K562 (cell line): ENCODE measurements around the gene DUSP10. TPM values are rescaled to one million over a fixed set of nuclear protein-coding genes. Genes with fewer than 3 reads are reported as not detected.

Experiments
- ASH1L ChIP-seq: fragments of 450-650 bp; IDR thresholded peaks from 2 replicates; pipeline ENCODE4 v1.6.1; 2018; ENCODE audit warnings: borderline replicate concordance, mild to moderate bottlenecking, low read depth; ENCODE audit not compliant: partially characterized antibody
- BDP1 ChIP-seq: IDR thresholded peaks from 3 replicates; pipeline ENCODE4 v1.6.1; 2011; ENCODE audit not compliant: insufficient read length, insufficient read depth
- CHD4 ChIP-seq: fragments of 200-600 bp; sonication (generic); IDR thresholded peaks from 3 replicates; pipeline ENCODE4 v1.6.1; 2012; ENCODE audit warnings: low read depth, mild to moderate bottlenecking, mixed read lengths, low read length, inconsistent platforms; ENCODE audit not compliant: insufficient read depth, insufficient replicate concordance, poor library complexity, severe bottlenecking
- GTF2B ChIP-seq: IDR thresholded peaks from 2 replicates; pipeline ENCODE4 v1.6.1; 2011; ENCODE audit not compliant: insufficient read length; ENCODE audit errors: extremely low read depth
- HES1 ChIP-seq: fragments of 450-650 bp; IDR thresholded peaks from 2 replicates; pipeline ENCODE4 v1.6.1; 2016; ENCODE audit warnings: low read depth, mild to moderate bottlenecking, moderate library complexity
- HMG20B ChIP-seq: fragments of 250-450 bp; sonication (Bioruptor Pico); IDR thresholded peaks from 2 replicates; pipeline ENCODE4 v1.5.0; 2021; ENCODE audit warnings: mild to moderate bottlenecking
- PHF20 ChIP-seq: fragments of 450-650 bp; IDR thresholded peaks from 2 replicates; pipeline ENCODE4 v1.6.1; 2018; ENCODE audit not compliant: partially characterized antibody
- POU5F1 ChIP-seq: fragments of 150-350 bp; IDR thresholded peaks from 2 replicates; pipeline ENCODE4 v1.6.1; 2014; ENCODE audit warnings: borderline replicate concordance, low read length, low read depth, mild to moderate bottlenecking; ENCODE audit not compliant: partially characterized antibody
- PPARD ChIP-seq: fragments of 250-450 bp; sonication (Bioruptor Pico); IDR thresholded peaks from 2 replicates; pipeline ENCODE4 v1.8.0; 2022; ENCODE audit warnings: inconsistent platforms, mild to moderate bottlenecking, moderate library complexity
- PREB ChIP-seq: sonication (generic); formaldehyde crosslinking; IDR thresholded peaks from 2 replicates; pipeline ENCODE4 v1.8.1; 2023; ENCODE audit warnings: mild to moderate bottlenecking, missing genetic modification reagents
- RBM39 ChIP-seq: fragments of 200-400 bp; formaldehyde crosslinking; optimal IDR thresholded peaks from 2 replicates; pipeline ENCODE3; 2018; ENCODE audit warnings: low read depth, low read length
- SNRNP70 ChIP-seq: fragments of 200-400 bp; formaldehyde crosslinking; optimal IDR thresholded peaks from 2 replicates; pipeline ENCODE3; 2017; ENCODE audit warnings: low read depth, low read length
- SOX6 ChIP-seq: fragments of 450-650 bp; IDR thresholded peaks from 2 replicates; pipeline ENCODE4 v1.6.1; 2014; ENCODE audit warnings: mild to moderate bottlenecking
- ZBTB12 ChIP-seq: fragments of 250-450 bp; sonication (Bioruptor Pico); IDR thresholded peaks from 2 replicates; pipeline ENCODE4 v1.4.0; 2020
- ZNF395 ChIP-seq: fragments of 200-800 bp; sonication (Bioruptor generic); IDR thresholded peaks from 2 replicates; pipeline ENCODE4 v1.6.1; 2017; ENCODE audit warnings: missing genetic modification characterization, missing compliant biosample characterization
- ZNF408 ChIP-seq: fragments of 250-450 bp; sonication (Bioruptor Pico); IDR thresholded peaks from 2 replicates; pipeline ENCODE4 v1.4.0; 2020; ENCODE audit warnings: low read depth, mild to moderate bottlenecking, moderate library complexity
- ZNF518B ChIP-seq: fragments of 250-450 bp; sonication (Bioruptor Pico); IDR thresholded peaks from 2 replicates; pipeline ENCODE4 v1.5.0; 2021; ENCODE audit warnings: mild to moderate bottlenecking, moderate library complexity
- ZNF695 ChIP-seq: fragments of 450-650 bp; formaldehyde crosslinking; IDR thresholded peaks from 2 replicates; pipeline ENCODE4 v1.4.0; 2020; ENCODE audit warnings: mild to moderate bottlenecking, moderate library complexity
- polyA plus RNA-seq, 8 experiments: library from polyadenylated mRNA; depleted of rRNA in 4 of 8; stranded (reverse) in 5 of 8; unstranded in 3 of 8; fragments of >200 nt; fragmentation: Nextera tagmentation in 2 of 8; fragmentation: Illumina TruSeq in 1 of 8; extraction: Ambion mirVana in 2 of 8; extraction: Trizol in 1 of 8; gene quantifications; 2 replicates each; pipeline versions ENCODE4 v1.2.1 to v1.2.3, GENCODE V29; 2011 to 2014; ENCODE audit warnings: inconsistent platforms in 1 of 8, missing spikeins in 1 of 8
- total RNA-seq, 7 experiments: library from RNA; depleted of rRNA in 6 of 7; stranded (reverse); fragments of >200 nt in 6 of 7; fragmentation: Illumina TruSeq in 2 of 7; extraction: Trizol in 2 of 7; gene quantifications; 2 replicates each; pipeline versions ENCODE4 v1.2.1 to v1.2.3, GENCODE V29; 2011 to 2021; ENCODE audit warnings: low replicate concordance in 1 of 7

DUSP10 gene
- total and polyA plus RNA-seq, 9 of the 15 experiments (the other 6 are each of a cell fraction or from before 2014, with no cell fraction given): 1.7 to 8.3 (median 6.1) TPM

- TF ChIP-seq POU5F1: no peak
- no peak for TF ChIP-seq SNRNP70
- TF ChIP-seq PHF20: no peak
- no peak for TF ChIP-seq PPARD
- no peak for TF ChIP-seq HMG20B
- TF ChIP-seq ASH1L: peak; percentile 81
- TF ChIP-seq BDP1: no peak
- TF ChIP-seq ZNF395 (CRISPR knock-in tag): no peak
- TF ChIP-seq CHD4: no peak
- TF ChIP-seq SOX6: no peak
- TF ChIP-seq ZNF518B: no peak
- no peak for TF ChIP-seq PREB
- no peak for TF ChIP-seq ZNF408
- no peak for TF ChIP-seq HES1
- TF ChIP-seq ZBTB12 (CRISPR knock-in tag): peak; percentile 30; the same call in 1 of the 2 replicates
- TF ChIP-seq ZNF695 (CRISPR knock-in tag): no peak
- TF ChIP-seq RBM39: no peak
- TF ChIP-seq GTF2B: peak; percentile 44
Measured at GRCh38 chr1:221741703-221742554, at the start of gene DUSP10 (continued).
